Measurements from ENCODE around the gene ZNF804B.
A peak's percentile ranks its signal among the peaks of the same experiment; 100 is the strongest.

ZNF804B gene

GRCh38 chr7:88759230-88760135, at the start of gene ZNF804B:
TSS of gene ZNF804B (plus strand) at chr7:88759700. CDS start at chr7:88759977, 277 bp downstream.
- Histone ChIP-seq H3K9ac (ENCODE audit: low read depth, low read length) (peak within 1 kb of the TSS; percentile 56; the same call in 1 of the 2 replicates), H3K4me1 (ENCODE audit: insufficient read depth, low read length) (no peaks in the 10 kb centered on the region), H3K9me3 (ENCODE audit: control insufficient read depth, insufficient read depth, low read length) (no peaks in the 10 kb centered on the region), H3K36me3 (ENCODE audit: insufficient read depth, low read length) (no peaks in the 10 kb centered on the region)

GRCh38 chr7:88735920-88736319, 23.6 kb upstream of the ZNF804B start:
- H3K9me3 ChIP-seq (ENCODE audit: control insufficient read depth, insufficient read depth, low read length): no peaks in the 10 kb centered on the region
- no peak overlapping the region for H3K9ac ChIP-seq (ENCODE audit: low read depth, low read length)
- H3K36me3 ChIP-seq (ENCODE audit: insufficient read depth, low read length): no peaks in the 10 kb centered on the region
- no peaks in the 10 kb centered on the region for H3K4me1 ChIP-seq (ENCODE audit: insufficient read depth, low read length)

GRCh38 chr7:88737632-88738031, 21.9 kb upstream of the ZNF804B start:
- no peaks in the 10 kb centered on the region for H3K36me3 ChIP-seq (ENCODE audit: insufficient read depth, low read length)
- H3K9ac ChIP-seq (ENCODE audit: low read depth, low read length): no peak overlapping the region
- H3K4me1 ChIP-seq (ENCODE audit: insufficient read depth, low read length): no peaks in the 10 kb centered on the region
- no peaks in the 10 kb centered on the region for H3K9me3 ChIP-seq (ENCODE audit: control insufficient read depth, insufficient read depth, low read length)

- H3K36me3 ChIP-seq (ENCODE audit: insufficient read depth, low read length): no peaks in the 10 kb centered on the region
- no peaks in the 10 kb centered on the region for H3K4me1 ChIP-seq (ENCODE audit: insufficient read depth, low read length)
- no peaks in the 10 kb centered on the region for H3K9me3 ChIP-seq (ENCODE audit: control insufficient read depth, insufficient read depth, low read length)
- no peak overlapping the region for H3K9ac ChIP-seq (ENCODE audit: low read depth, low read length)
Observed at GRCh38 chr7:88746126-88746525, 13.4 kb upstream of the ZNF804B start.

DNA sequence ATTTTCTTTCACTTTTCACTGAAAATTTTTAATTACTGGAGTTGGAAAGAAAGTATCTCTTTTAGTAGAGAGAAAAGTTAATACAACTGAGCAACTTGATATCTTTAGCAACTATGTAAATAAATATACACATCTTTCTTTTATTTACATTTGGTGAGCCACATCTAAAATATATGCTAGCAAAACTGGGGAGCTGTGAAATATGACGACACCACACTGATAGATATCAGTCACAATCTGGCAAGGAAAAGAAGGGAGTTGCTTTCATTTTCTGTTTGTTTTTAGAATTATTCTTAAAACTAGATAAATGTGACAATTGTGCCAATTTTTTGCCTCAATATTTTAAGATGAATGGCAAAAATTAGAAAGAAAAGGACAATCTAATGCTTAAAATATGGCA, 2.7 kb upstream of the ZNF804B start:
- H3K9me3 ChIP-seq (ENCODE audit: control insufficient read depth, insufficient read depth, low read length): no peaks in the 10 kb centered on the region
- H3K36me3 ChIP-seq (ENCODE audit: insufficient read depth, low read length): no peaks in the 10 kb centered on the region
- H3K4me1 ChIP-seq (ENCODE audit: insufficient read depth, low read length): no peaks in the 10 kb centered on the region

GRCh38 chr7:88757371-88757770, 2.1 kb upstream of the ZNF804B start:
- Histone ChIP-seq H3K36me3 (ENCODE audit: insufficient read depth, low read length) (no peaks in the 10 kb centered on the region), H3K9ac (ENCODE audit: low read depth, low read length) (no peak overlapping the region), H3K4me1 (ENCODE audit: insufficient read depth, low read length) (no peaks in the 10 kb centered on the region), H3K9me3 (ENCODE audit: control insufficient read depth, insufficient read depth, low read length) (no peaks in the 10 kb centered on the region)

More for the DNA sequence above, 2.7 kb upstream of the ZNF804B start:
- no peak overlapping the region for H3K9ac ChIP-seq (ENCODE audit: low read depth, low read length)

DNA sequence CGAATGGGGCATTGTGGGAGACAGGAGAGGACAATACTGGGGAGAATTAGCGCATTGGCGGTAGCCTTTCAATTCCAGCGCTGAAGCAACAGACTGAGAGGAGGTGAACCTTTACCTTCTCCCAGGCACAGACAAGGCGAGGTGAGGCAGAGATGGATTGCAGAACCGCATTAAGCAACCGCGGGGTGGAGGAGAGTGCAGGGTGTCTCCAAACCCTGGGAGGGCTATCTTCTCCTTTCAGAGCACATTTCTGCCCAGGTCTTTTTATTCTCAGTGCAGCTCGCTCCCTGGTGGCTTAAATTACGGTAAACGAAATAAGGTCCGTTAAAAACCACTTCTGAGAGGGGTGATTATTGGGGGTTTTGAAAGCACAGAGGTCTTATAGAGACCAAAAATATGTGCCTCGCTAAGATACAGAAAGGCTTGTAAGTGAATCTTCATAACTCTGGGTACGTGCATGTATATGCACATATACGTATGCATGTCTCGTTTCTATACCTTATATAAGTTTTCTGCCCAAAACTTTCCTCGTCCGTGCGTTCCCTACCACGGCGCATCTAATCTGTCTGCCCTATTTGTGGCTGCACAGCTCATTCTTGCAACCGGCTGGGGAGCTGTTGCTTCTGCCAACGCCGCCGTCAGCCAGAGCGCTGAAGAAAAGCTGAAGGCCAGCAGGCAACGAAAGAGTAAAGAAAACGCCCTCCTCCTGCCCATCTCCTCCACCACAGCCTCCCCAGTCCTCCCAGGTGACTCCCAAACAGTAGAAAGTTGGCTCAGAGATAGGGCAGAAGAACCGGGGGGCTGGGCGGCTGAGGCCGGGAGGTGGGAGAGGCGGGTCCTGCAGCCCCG, 895 bp upstream of the ZNF804B start:
- Histone ChIP-seq H3K9ac (ENCODE audit: low read depth, low read length) (peak overlapping the region; percentile 56; the same call in 1 of the 2 replicates), H3K4me1 (ENCODE audit: insufficient read depth, low read length) (no peaks in the 10 kb centered on the region), H3K36me3 (ENCODE audit: insufficient read depth, low read length) (no peaks in the 10 kb centered on the region), H3K9me3 (ENCODE audit: control insufficient read depth, insufficient read depth, low read length) (no peaks in the 10 kb centered on the region)

DNA sequence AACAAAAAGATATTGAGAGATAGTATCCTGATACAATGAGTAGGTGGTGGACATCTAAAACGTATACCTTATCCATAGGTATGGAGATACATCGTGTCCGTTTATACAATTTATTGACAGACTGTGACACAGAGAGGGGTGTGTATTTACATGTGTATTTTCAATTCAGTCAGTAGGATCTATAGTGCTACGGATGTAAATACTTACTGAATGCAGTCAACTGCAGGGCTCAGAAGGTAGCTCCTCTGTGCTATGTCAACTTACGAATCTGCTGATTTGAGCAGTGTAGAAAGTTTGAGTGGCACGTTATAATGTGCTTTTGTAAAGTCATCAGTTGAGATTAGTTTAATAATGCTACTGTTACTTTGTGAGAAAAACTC, 626 bp downstream of the ZNF804B start:
- H3K36me3 ChIP-seq (ENCODE audit: insufficient read depth, low read length): no peaks in the 10 kb centered on the region
- H3K9ac ChIP-seq (ENCODE audit: low read depth, low read length): peak overlapping the region; percentile 56; the same call in 1 of the 2 replicates
- H3K9me3 ChIP-seq (ENCODE audit: control insufficient read depth, insufficient read depth, low read length): no peaks in the 10 kb centered on the region
- H3K4me1 ChIP-seq (ENCODE audit: insufficient read depth, low read length): no peaks in the 10 kb centered on the region

DNA sequence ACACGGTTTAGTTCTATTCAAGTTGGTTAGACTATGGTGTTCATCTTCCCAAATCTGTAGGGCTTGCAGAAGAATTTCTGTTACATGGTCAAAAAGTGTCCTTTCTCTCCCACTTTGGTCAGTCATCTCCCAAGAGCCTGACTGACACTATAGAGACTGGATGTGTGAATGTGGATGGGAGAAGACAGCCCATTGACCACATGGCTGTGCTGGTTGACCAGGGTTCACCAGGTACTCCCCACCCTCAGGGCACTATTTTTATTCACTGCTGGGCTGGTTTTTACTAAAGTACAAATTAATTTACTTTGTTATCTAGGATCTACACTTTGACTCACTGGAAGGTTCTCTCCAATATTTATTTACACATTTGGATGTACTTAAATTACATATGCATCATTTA, 2.3 kb downstream of the ZNF804B start:
- Histone ChIP-seq H3K9ac (ENCODE audit: low read depth, low read length) (no peak overlapping the region), H3K9me3 (ENCODE audit: control insufficient read depth, insufficient read depth, low read length) (no peaks in the 10 kb centered on the region), H3K4me1 (ENCODE audit: insufficient read depth, low read length) (no peaks in the 10 kb centered on the region), H3K36me3 (ENCODE audit: insufficient read depth, low read length) (no peaks in the 10 kb centered on the region)

GRCh38 chr7:88771417-88771816, 11.9 kb downstream of the ZNF804B start:
- Histone ChIP-seq H3K4me1 (ENCODE audit: insufficient read depth, low read length) (no peaks in the 10 kb centered on the region), H3K9me3 (ENCODE audit: control insufficient read depth, insufficient read depth, low read length) (no peaks in the 10 kb centered on the region), H3K36me3 (ENCODE audit: insufficient read depth, low read length) (no peaks in the 10 kb centered on the region), H3K9ac (ENCODE audit: low read depth, low read length) (no peak overlapping the region)

GRCh38 chr7:88772776-88773175, 13.3 kb downstream of the ZNF804B start:
- H3K9ac ChIP-seq (ENCODE audit: low read depth, low read length): no peak overlapping the region
- H3K9me3 ChIP-seq (ENCODE audit: control insufficient read depth, insufficient read depth, low read length): no peaks in the 10 kb centered on the region
- H3K4me1 ChIP-seq (ENCODE audit: insufficient read depth, low read length): no peaks in the 10 kb centered on the region
- no peaks in the 10 kb centered on the region for H3K36me3 ChIP-seq (ENCODE audit: insufficient read depth, low read length)

DNA sequence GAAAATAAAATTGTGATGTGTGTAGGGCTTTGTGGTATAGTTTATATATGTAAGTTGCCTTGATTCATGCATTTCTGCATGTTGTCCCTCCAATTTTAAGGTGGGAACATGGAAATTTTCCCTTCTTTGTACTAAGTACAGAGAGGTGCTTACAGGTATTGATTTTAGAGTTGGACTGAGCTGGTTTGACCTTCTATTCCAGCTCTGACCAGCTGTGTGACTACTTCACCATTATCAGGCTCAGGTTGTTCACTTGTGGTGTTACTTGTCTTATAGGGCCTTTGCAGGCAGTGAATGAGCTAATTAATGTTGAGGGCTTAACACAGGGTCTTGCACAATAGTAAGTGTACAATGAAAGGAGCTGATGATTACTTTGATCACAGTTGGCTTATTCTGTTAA, 16.3 kb downstream of the ZNF804B start:
- H3K9ac ChIP-seq (ENCODE audit: low read depth, low read length): no peak overlapping the region
- no peaks in the 10 kb centered on the region for H3K4me1 ChIP-seq (ENCODE audit: insufficient read depth, low read length)
- no peaks in the 10 kb centered on the region for H3K9me3 ChIP-seq (ENCODE audit: control insufficient read depth, insufficient read depth, low read length)
- no peaks in the 10 kb centered on the region for H3K36me3 ChIP-seq (ENCODE audit: insufficient read depth, low read length)

GRCh38 chr7:88787777-88788176, 28.3 kb downstream of the ZNF804B start:
- no peak overlapping the region for H3K9ac ChIP-seq (ENCODE audit: low read depth, low read length)
- no peaks in the 10 kb centered on the region for H3K4me1 ChIP-seq (ENCODE audit: insufficient read depth, low read length)
- H3K36me3 ChIP-seq (ENCODE audit: insufficient read depth, low read length): no peaks in the 10 kb centered on the region
- H3K9me3 ChIP-seq (ENCODE audit: control insufficient read depth, insufficient read depth, low read length): no peaks in the 10 kb centered on the region

GRCh38 chr7:88789480-88790064, 30.1 kb downstream of the ZNF804B start:
- Histone ChIP-seq H3K4me1 (ENCODE audit: insufficient read depth, low read length) (no peaks in the 10 kb centered on the region), H3K36me3 (ENCODE audit: insufficient read depth, low read length) (no peaks in the 10 kb centered on the region), H3K9ac (ENCODE audit: low read depth, low read length) (no peak overlapping the region), H3K9me3 (ENCODE audit: control insufficient read depth, insufficient read depth, low read length) (no peaks in the 10 kb centered on the region)
